Measurements from ENCODE around the gene RNF38.

RNF38 gene

DNA sequence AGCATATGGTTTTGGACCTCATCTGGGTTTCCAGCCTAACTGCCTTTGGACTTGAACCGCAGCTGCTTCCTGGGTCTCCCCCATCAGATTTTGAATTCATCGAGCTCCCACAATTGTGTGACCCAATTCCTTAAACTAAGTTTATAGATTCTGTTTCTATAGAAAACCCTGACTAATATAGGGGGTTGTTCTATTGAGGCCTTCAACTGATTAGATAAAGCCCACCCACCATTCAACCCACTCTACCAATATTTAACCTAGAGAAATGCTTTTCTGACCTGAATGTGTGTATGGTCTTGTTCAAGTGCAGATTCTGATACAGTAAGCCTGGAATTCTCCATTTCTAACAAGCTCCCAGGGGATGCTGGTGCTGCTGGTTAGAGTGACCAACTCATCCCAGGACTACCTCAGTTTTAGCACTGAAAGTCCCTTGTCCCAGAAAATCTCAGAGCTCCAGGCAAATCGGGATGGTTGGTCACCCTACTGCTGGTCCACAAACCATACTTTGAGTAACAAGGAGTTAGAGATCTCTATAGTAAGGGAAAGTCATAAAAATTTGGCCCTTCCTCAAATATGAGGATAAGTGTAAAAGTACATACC, 110.1 kb downstream of the RNF38 start:
- no peak for DNase-seq

DNA sequence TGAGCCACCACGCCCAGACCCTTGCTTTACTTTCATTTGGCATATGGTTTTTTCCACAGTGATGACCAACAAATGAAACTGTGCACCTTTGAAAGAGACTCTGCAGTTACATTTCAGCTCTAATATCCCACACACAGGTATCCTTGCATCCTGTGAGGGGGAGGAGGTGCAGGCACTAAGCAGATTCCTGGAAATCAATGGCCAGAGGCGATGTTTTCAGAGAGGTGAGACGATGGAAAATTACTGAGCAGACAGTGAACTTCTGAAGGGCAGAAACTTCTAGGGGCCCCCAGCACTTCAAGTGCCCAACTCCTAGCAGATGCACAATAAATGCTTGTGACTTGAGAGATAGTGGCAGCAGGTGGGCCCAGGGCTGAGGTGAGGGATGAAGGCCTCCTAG, 112.0 kb downstream of the RNF38 start:
- DNase-seq: no peak
